Left forelimb (tissue), 1 donor: ENCODE data around the gene ZNF502.
A peak's percentile ranks its signal among the peaks of the same experiment; 100 is the strongest.
"Not testable (repeated sequence)": the region's sequence is repeated elsewhere in the genome, so short reads cannot be mapped to it uniquely, and the experiment has no call there.

Source experiments
- DNase-seq: peaks from one replicate; pipeline ENCODE4 v3.0.0-alpha.2; 2018; ENCODE audit warnings: low spot score

Gene ZNF502

DNA sequence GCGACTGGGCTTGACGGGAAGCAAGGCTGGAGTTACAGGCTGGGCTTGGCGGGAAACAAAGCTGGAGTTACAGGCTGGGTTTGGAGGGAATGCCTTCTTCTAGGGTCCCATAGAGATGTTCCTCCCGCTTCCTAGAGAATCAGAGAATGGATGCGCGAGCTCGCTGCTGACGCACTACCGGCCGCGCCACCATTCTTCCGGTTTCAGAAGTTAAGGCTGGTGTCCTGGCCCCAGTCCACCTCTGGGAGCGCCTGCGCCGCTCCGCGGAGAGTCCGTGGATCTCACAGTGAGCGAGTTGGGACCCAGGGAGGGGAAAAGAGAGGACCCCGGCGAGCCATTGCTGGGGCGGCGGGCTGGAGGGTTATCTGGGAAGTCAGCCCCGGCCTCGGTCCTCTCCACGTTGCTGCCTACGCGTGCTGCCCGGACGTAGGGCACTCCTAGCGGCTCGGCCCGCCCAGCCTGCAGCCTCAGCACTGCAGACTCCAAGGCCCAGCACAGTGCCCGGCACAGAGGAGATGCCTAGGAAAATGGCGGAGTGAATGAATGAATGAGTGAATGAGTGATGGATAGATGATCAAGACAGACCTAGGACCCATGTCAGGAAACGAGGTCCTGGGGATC lies at the start of gene ZNF502:
Gene ZNF502, plus strand, starts transcription at position 206 of the 621 bp plus-strand sequence. CDS start 7,602 bp downstream, outside the sequence.
- DNase-seq: peak; percentile 92

DNA sequence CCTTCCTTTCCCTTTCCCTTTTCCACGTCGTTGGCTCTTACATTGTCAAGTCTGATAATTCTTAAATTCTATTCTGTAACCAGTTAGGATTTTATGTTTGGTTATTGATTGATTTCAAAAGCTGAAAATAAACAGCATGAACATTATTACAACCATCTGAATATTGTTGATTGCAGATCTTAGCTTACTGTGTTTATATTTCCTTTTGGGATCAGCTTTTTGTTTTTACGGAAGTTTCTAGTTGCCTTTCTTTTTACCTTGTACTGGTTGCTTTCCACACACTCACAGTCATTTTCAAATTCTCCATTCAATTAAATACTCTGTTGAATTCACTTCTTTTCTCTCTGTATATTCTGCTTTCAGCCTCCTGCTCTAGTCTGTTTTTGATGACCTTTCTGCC lies 47.3 kb upstream of the ZNF502 start:
- no peak for DNase-seq

DNA sequence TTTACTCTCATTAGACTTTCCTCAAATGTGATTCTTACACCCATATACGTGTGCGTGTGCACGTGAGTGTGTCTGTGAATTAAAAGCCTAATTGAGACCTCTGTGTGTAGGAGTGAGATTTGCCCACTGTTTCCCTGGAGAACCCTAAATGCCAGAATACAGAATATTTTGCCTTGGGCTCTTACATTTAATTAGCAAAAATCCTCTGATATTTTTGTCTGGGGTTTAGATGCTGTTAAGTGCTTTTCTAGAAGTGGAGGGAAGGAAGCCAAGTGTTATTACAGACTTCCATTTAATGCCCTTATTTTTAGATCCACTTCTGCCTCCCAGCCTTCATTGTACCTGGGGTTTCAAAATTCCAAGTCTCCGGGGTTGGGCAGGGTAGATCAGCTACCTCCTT lies 46.1 kb upstream of the ZNF502 start:
- DNase-seq: no peak

DNA sequence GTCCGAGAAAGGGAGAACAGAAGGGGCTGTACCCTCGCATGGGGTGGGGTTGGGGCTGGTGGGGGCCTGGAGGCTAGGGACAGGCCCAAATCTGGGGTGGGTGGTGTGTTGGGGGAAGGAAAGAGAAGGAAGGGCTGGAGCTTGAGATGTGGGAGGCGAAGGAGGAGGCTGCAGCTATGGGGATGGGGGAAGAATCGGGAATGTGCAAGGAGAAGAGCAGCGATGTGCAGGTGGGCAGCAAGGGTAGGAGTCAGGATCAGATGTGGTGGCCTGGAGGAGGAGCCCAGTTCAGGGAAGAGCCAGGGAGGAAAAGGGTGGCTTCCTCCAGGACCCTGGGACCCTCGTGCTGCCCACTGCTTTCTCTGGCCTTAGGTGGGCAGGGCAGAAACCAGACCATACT lies 42.7 kb upstream of the ZNF502 start:
- DNase-seq: no peak

DNA sequence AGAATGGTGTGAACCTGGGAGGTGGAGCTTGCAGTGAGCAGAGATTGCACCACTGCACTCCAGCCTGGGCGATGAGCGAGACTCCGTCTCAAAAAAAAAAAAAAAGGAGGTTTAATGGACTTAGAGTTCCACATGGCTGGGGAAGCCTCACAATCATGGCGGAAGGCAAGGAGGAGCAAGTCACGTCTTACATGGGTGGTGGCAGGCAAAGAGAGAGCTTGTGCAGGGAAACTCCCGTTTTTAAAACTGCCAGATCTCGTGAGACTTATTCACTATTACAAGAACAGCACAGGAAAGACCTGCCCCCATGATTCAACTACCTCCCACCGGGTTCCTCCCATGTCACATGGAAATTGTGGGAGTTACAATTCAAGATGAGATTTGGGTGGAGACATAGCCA lies 39.0 kb upstream of the ZNF502 start:
- DNase-seq: not testable (repeated sequence)

DNA sequence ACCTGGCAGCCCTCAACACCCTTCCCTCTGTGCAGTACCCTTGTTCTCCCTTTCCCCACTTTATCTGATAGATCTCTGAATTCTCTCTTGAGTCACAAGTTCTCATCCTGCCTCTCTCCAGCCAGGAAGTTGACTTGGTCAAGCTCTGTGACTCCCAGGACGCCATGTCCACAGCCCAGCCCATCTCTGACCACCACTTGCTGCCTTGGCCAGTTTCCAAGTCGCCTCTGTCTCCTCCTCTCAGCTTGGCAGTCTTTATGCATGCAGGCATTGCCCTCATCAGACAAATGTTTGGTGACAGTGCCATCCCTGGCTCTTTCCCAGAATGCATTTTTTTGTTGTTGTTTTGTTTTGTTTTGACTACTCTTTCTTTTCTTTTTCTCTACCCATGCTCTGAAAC lies 38.2 kb upstream of the ZNF502 start:
- DNase-seq: no peak

DNA sequence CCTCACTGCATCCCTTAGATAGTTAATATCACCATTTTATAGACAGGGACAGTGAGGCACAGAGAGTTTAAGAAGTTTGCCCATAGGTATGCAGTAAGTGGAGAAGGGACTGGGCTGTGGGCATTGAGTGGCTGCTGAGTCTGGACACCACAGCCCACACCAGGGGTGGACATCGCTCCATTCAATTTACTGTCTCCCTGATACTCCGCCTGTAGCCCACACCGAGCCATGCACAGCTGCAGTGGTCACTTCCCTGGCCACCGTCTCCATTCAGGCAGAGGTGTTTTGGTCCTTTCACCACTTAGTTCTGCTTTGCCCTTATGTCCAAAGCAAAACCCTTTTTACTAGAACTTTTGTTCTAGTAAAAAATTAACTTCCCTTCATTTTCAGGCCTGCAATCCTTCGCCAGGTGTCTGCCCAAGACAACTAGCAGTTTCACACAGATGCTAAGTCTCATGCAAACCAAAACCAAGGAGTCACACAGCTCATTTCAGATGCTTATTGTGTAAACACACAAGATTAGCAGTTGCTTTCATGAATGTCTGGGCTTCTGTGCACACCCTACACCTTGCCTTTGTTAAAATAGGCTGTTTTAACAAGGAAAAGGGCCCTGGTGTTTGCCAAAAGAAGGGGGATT lies 33.9 kb upstream of the ZNF502 start:
- DNase-seq: no peak

DNA sequence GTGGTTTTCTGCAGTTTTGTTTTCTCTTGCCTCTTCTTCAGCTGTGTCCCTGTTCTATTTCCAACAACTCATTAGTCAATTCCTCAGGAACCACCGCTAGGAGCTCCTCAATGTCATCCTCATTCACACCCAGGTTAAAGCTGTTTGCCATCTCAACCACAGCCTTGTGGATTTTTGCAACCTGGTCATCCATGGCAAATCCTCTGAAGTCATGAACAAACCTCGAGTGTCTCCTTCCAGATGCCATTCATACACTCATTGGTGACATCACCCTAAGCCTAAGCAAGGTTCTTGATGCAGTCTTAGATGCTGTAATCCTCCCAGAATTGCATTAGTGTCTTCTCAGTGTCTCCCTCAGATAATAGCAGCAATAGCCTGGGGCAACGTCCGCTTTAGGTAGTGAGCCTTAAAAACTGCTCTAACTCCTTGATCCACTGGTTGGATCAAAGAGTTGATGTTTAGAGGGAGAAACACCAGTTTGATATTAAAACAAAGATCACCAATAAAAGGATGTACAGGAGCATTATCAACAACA lies 31.5 kb upstream of the ZNF502 start:
- DNase-seq: no peak

DNA sequence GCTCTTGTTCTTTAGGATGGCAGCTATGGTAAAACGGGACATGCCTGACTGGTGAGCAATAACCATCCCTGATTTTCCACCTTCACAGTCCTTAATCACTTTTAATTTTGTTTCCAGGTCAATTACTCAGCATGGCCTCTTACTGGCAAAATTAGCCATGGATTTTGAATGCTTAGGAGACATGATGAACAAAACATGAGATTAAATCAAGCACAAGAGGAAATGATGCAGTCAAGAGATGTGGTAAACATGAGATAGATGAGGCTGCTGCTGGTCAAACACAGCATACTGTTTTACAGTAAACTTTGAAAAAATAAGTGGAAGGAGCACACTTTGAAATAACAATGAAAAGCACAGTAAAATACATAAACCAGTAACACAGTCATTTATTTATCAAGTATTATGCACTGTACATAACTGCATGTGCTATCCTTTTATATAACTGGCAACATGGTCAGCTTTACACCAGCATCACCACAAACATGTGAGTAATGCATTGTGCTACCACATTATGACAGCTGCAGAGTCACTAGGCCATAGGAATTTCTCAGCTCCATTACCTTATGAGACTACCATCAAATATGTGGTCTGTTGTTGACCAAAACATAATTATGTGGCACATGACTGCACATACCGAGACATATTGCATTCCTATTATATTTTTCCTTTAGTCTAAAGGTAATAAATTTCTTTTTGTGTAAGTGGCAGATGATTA lies 30.1 kb upstream of the ZNF502 start:
- DNase-seq: no peak

DNA sequence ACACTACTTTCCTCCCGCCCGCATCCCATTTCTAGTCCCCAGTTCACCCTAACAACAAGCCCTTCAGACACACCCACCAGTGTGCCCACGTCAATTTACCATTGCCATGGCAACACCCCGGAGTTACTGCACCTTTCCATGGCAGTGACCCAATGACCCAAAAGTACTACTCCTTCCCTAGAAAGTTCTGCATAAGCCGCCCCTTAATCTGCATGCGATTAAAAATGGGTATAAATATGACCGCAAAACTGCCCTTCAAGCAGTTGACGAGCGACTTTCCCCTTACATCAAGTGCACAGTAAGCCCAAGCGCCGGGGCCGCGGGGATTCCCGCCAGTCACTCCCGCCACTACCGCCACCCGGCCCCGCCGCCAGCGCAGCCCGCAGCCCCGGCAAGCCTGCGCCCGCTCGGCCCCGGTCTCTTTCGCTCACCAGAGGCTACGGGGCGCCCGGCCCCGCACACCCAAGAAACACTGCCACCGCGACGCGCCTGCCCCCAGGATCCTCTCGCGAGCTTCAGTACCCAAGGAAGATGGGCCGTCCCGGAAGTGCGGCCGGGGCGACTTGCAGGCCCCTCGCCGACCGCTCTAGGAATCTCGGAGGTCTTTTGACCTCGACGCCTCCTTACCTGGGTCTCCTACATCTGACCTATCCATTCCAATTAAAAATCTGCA lies 27.2 kb upstream of the ZNF502 start:
- DNase-seq: peak; percentile 82

DNA sequence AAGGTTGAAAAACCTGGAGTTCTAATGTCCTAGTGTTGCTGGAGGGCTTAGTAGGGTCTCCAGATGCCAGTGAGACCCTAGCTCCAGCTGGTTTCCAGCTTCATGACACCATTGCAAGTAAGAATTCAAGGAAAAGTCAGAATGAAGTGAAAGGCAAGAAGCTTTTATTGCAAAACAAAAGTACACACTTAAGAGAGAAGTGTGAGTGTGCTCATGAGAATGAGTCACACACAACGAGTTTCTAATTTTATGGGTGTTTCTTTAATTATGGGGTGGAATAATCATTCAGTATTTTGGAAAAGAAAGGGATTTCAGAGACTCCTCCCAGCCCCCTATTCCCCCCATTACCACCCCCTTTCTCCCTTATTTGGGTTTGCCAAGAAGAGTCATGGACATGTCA lies 24.6 kb upstream of the ZNF502 start:
- DNase-seq: no peak

DNA sequence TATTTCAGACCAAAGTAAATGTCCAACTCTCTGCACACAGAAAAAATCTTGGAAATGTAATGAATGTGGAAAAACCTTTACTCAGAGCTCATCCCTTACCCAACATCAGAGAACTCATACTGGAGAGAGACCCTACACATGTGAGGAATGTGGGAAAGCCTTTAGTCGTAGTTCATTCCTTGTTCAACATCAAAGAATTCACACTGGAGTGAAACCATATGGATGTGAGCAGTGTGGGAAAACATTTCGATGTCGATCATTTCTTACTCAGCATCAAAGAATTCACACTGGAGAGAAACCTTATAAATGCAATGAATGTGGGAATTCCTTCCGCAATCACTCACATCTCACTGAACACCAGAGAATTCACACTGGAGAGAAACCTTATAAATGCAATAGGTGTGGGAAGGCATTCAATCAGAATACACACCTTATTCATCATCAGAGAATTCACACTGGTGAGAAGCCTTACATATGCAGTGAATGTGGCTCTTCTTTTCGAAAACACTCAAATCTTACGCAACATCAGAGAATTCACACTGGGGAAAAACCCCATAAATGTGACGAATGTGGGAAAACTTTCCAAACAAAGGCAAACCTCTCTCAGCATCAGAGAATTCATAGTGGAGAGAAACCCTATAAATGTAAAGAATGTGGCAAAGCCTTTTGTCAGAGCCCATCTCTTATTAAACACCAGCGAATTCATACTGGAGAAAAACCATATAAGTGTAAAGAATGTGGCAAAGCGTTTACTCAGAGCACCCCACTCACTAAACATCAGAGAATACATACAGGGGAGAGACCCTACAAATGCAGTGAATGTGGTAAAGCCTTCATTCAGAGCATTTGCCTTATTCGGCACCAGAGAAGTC lies 9.0 kb downstream of the ZNF502 start:
- DNase-seq: no peak

DNA sequence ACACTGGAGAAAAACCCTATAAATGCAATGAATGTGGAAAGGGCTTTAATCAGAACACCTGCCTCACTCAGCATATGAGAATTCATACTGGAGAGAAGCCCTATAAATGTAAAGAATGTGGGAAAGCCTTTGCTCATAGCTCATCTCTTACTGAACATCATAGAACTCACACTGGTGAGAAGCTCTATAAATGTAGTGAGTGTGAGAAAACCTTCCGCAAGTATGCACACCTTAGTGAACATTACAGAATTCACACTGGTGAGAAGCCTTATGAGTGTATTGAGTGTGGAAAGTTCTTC lies 9.6 kb downstream of the ZNF502 start:
- no peak for DNase-seq

DNA sequence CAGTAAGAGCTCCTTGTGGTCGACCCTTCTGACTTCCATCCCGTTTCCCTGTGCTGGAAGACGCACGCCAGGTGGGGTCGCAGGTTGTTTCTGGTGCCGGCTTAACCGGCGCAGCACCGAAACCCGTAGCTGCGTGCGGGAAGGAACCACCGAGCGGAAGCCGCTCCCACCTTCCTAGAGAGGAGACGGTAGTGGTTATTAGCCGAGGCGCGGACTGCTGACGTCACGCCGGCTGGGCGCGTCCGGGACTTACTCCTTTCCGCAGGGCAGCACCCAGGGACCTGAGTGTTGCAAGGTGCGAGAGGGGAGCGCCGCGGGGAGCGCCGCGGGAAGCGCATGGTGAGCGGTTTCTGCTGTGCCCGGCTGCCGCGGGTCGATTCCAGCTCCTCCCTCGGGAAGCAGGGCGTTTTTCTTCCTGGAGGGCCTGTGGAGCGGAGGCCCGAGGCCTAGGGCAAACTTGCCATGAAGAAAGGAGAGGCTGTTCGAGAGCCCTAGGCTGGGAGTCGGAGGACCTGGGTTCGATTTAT lies 17.0 kb downstream of the ZNF502 start, which contains the start of gene ZNF501:
Gene ZNF501, plus strand, starts transcription at position 252 of the 527 bp plus-strand sequence. CDS start 4,787 bp downstream, outside the sequence.
- peak; percentile 95 for DNase-seq

DNA sequence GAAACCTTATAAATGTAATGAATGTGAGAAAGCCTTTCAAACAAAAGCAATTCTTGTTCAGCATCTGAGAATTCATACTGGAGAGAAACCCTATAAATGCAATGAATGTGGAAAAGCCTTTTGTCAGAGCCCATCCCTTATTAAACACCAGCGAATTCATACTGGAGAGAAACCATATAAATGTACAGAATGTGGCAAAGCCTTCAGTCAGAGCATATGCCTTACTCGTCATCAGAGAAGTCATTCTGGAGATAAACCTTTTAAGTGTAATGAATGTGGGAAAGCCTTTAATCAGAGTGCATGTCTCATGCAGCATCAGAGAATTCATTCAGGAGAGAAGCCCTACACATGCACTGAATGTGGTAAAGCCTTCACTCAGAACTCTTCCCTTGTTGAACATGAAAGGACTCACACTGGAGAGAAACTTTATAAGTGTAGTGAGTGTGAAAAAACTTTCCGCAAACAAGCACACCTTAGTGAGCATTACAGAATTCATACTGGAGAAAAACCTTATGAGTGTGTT lies 22.2 kb downstream of the ZNF502 start:
- DNase-seq: no peak

DNA sequence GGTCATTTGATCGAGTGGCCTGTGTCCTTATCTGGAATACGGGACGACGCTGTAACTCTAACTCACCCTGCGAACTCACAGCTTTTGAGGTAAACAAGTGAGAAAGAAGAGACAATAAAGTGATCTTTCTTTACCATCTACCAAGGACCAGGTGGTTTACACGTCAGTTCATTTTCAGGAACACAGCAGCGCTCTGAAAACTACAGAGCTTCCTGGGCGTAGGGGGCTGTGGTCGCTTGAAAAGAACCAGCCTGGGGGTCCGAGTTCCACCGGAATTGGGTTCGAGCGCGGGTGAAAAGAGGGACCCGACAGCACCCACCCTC lies 48.6 kb downstream of the ZNF502 start:
- DNase-seq: no peak

DNA sequence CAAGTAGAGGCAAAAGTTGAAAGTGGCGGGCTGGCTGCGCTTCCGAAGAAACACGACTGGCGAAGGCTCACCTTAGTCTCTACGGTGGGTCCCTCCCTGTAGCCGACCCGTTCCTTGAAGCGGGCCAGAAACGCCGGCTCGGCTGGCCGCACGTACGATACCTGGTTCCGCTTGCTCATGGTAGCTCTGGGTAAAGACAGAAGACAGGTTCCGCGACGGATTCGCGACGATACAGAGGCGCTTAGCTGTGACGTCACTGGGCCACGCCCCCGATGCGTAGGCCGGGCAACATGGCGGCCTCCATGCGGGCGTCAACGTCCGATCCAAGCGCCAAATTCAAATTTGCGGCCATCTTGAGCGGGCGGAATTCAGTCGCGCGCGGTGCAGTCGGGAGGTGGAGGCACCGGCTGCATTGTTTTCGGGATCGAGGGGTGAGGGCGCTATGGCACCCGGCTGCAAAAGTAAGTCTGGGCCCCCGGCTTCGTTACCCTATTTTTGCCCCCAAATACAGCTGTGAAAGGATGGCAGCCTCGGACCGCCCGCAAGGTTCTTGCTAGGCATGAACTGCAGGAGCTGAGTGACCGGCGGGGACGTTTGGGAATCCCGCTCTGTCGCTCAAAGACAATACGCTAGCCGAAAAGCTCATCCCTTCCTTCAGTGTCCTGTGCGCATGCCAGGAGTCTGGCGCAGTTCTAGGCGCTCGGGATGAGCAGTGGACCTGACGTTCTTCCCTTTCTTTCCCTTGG lies 49.1 kb downstream of the ZNF502 start, which contains the start of the genes KIAA1143 and KIF15:
Gene KIAA1143, minus strand, starts transcription at position 196 of the 746 bp plus-strand sequence. Its CDS starts 17 bp downstream, at position 179.
Gene KIF15, plus strand, starts transcription at position 371 of the 746 bp plus-strand sequence. Its CDS starts 72 bp downstream, at position 443.
- peak; percentile 98 for DNase-seq

DNA sequence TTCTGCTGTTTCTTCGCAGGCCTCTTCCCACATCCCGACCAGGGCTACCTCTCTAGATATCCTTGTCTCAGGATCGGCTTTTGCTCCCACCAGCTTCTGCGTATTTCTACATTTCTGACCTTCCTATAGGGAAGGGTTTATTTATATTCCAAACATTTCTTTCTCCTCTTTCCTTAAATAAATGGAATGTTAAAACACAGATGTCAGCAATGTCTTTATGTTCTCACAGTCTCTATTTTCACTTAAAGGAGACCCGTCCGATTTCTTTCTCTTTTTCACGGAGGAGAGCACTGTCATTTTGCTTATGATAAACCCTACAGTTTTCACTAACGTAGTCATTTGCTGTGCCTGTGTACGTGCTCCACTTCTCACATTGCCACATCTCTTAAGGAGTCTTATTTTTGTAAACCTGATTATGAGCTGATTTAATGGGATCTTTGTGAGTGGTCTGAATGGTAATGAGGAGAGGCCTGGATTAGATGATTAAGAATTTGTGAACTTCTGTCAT lies 49.8 kb downstream of the ZNF502 start:
- DNase-seq: no peak

DNA sequence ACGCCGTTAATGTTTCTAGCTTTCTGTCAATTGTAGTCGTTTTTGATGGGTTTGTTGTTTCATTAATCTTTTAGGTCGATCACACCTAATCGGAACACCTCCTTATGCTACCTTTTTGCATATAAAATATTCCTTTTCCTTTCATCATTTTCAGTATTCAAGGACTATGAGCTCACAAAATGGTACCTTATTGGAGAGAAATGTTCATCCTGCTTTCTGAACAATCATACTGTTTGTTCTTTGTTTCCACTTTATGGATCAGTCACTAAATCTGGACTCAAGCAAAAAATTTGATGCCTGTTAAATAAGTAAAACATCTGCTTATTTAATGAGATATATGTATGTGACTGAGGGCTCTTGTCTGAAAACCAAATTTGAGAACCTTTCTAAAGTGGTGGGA lies 50.2 kb downstream of the ZNF502 start:
- DNase-seq: no peak

DNA sequence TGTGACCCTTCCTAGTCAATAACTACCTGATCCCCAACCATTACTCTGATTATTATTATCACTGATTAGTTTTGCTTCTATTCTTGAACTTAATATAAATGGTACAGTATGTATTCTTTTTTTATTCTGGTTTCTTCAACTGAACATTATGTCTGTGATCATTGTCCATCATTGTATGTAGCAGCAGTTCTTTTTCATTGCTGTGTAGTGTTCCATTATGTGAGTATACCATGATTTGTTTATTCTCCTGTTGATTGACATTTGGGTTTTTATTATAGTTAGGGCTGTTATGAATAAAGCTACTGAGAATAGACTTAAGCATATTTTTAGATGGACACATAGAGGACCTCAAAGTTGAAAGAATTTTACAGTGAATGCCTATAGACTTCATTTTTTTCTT lies 51.8 kb downstream of the ZNF502 start:
- no peak for DNase-seq
